GM13977 (cell line): ENCODE measurements around the gene NRCAM.

ENCODE experiments used
- DNase-seq: peaks from one replicate; pipeline ENCODE4 v3.0.0; 2012; ENCODE audit warnings: low spot score
- in situ Hi-C: fragments of 300-500 bp; cut with MboI; formaldehyde crosslinking; loops from one replicate; pipeline ENCODE4 v1.12.0; 2022; ENCODE audit warnings: low sequenced_read_pairs, low pct_unique_long_range_greater_than_20kb, mixed read lengths, inconsistent platforms; ENCODE audit not compliant: unreplicated experiment
- TF ChIP-seq, protein P1 (sequence below): IDR thresholded peaks from 2 replicates; pipeline ENCODE4 v1.5.1; 2012; ENCODE audit warnings: mild to moderate bottlenecking, control low read depth; ENCODE audit not compliant: insufficient read depth; ENCODE audit errors: extremely low read depth, missing control alignments

Gene NRCAM

GRCh38 chr7:108321359-108321758, 134.9 kb downstream of the NRCAM start:
- no peak for DNase-seq
- TF ChIP-seq, protein P1, sequence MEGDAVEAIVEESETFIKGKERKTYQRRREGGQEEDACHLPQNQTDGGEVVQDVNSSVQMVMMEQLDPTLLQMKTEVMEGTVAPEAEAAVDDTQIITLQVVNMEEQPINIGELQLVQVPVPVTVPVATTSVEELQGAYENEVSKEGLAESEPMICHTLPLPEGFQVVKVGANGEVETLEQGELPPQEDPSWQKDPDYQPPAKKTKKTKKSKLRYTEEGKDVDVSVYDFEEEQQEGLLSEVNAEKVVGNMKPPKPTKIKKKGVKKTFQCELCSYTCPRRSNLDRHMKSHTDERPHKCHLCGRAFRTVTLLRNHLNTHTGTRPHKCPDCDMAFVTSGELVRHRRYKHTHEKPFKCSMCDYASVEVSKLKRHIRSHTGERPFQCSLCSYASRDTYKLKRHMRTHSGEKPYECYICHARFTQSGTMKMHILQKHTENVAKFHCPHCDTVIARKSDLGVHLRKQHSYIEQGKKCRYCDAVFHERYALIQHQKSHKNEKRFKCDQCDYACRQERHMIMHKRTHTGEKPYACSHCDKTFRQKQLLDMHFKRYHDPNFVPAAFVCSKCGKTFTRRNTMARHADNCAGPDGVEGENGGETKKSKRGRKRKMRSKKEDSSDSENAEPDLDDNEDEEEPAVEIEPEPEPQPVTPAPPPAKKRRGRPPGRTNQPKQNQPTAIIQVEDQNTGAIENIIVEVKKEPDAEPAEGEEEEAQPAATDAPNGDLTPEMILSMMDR = no peak
- in situ Hi-C loops = no loop called here

DNA sequence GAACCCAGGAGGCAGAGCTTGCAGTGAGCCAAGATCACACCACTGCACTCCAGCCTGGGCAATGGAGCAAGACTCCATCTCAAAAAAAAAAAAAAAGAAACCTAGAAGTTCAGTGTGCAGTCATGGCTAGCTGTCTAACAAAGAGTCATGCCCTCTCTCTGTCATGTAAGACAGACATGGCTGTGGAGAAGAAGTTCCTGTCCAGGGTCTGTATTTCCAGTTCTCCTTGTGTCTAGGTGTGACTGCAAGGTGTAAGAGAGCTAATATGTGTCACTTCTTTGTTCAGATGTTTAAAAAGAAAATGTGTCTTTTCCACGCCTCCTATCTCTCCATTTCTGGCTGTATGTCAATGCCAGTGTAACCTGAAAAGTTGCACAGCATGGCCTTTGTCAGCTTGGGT, 139.5 kb downstream of the NRCAM start:
- TF ChIP-seq, protein P1 = no peak
- in situ Hi-C loops = no loop called here

GRCh38 chr7:108314551-108314950, 141.7 kb downstream of the NRCAM start:
- in situ Hi-C loops = no loop called here
- TF ChIP-seq, protein P1 = no peak
- DNase-seq = no peak

More for the DNA sequence above, 139.5 kb downstream of the NRCAM start:
- no peak for DNase-seq

GRCh38 chr7:108314049-108314448, 142.2 kb downstream of the NRCAM start:
- TF ChIP-seq, protein P1 = no peak
- DNase-seq = no peak
- in situ Hi-C loops = no loop called here

DNA sequence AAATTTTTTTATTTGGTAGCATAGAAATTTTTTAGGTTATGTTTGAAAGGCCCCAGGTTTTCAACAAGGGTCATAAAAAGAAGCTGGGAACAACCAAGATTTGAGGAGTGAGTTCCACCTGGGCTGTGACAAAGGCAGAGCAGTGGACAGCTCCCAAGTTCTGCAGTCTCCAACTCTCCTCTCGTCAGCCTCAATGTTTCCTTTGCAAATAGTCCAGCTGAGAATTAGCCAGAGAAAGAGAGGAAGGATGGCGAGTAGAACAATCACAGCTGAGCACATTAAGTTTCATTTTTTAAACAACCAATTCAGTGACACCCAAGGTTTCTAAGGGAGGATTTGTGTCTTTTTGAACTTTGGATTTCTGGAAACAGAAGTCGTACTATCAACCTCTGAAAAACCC, 143.2 kb downstream of the NRCAM start:
- DNase-seq = no peak
- in situ Hi-C loops = no loop called here
- TF ChIP-seq, protein P1 = no peak

DNA sequence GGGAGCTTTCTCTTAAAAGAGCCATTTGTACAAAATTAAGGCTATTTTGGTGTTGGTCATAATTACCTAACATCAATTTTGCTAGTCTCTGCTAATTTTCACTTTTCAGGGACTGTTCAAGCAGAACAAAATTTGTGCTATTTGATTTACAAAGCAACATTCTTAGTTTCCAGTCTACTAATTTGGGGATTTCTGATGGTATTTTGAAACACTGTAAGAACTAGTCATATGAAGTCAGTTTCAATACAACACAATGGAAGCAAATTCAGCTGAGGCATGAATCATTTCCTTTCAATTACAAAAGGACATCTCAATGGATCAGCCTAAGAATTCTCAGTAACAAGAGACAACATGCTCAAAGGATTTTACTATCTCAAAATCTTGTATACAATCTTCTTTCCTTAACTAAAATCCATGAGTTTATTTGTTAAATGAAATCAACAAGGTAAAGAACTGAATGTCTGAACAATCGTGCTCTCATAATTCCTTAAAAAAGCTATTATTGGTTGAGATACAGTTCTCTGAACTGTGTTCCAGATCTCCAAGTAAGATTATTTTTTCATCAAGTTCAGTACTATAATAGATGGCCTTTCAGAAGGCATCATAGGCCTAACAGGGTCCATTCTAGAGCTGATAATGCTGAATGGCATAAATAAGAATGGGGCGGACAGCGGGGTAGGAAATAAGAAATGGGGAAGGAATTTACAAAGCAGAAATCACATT, 144.6 kb downstream of the NRCAM start:
- in situ Hi-C loops = no loop called here
- TF ChIP-seq, protein P1 = no peak
- peak; percentile 28 for DNase-seq

- in situ Hi-C loops = no loop called here
- no peak for DNase-seq
- TF ChIP-seq, protein P1 = no peak
Observed at GRCh38 chr7:108310351-108310750, 145.9 kb downstream of the NRCAM start.
